Stimulated activated CD4-positive, alpha-beta T cell treated with anti-CD3 and anti-CD28 coated beads, Interleukin-1b, Interleukin-23, amount 100 ng/mL, for 4 hours (primary cell): Measurements from ENCODE around the gene CFAP210.
"Not testable (repeated sequence)": the region's sequence is repeated elsewhere in the genome, so short reads cannot be mapped to it uniquely, and the experiment has no call there.

ENCODE experiments used
- DNase-seq, 2 donors: peaks; one replicate each; pipeline ENCODE4 v3.0.0-alpha.2; 2020; ENCODE audit warnings: low read depth in 2 of 2

Gene CFAP210

DNA sequence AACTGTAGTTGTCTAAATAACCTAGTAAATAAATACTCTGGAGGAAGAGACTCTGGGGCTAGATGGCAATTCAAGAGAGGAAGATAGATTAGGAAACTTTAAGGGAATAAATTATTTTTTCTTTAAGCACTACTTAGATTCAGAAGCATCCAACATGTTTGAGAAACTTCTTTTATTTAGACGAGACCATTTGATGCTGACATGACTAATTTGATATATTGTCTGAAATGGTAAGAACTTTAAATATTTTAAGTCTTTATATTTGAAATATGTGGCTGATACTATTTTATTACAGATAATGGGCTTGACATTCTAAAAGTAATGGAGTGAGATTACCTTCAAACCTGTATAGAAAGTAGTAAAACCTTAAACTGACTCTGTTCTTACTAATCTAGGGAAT is 73.7 kb downstream of the CFAP210 start:
- no peak for DNase-seq

DNA sequence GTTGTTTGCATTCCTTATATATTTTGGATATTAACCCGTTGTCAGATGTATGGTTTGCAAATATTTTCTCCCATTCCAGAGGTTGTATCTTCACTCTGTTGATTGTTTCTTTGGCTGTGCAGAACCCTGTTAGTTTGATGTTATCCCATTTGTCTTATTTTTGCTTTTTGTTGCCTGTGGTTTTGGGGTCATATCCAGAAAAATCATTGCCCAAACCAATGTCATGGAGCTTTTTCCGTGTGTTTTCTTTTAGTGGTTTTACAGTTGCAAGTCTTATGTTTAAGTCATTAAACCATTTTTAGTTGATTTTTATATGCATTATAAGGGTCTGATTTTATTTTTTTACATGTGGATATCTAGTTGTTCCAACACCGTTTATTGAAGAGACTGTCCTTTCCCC is 74.3 kb downstream of the CFAP210 start:
- no peak for DNase-seq

DNA sequence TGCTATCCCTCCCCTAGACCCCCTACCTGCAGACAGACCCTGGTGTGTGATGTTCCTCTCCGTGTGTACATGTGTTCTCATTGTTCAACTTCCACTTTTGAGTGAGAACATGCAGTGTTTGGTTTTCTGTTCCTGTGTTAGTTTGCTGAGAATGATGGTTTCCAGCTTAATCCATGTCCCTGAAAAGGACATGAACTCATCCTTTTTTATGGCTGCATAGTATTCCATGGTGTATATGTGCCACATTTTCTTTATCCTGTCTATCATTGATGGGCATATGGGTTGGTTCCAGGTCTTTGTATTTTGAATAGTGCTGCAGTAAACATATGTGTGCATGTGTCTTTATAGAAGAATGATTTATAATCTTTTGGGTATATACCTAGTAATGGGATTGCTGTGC is 78.2 kb downstream of the CFAP210 start:
- DNase-seq, result not testable (repeated sequence)

DNA sequence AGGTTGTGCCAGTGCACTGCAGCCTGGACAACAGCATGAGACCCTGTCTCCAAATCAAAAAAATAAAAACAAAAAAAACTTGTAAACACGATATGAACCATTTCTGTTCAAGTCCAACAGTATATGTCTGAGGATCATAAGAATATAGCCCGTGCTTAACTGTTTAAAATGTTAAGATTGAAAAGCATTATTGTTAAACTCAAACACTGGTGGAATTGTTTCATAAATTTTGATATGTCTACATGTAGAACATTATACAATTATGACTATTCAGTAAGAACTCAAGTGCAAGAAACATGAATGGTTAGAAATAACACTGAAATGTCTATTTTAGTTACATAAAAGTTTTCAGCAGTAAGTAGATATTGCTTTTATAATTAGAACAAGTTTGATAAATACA is 80.3 kb downstream of the CFAP210 start:
- DNase-seq, result no peak

DNA sequence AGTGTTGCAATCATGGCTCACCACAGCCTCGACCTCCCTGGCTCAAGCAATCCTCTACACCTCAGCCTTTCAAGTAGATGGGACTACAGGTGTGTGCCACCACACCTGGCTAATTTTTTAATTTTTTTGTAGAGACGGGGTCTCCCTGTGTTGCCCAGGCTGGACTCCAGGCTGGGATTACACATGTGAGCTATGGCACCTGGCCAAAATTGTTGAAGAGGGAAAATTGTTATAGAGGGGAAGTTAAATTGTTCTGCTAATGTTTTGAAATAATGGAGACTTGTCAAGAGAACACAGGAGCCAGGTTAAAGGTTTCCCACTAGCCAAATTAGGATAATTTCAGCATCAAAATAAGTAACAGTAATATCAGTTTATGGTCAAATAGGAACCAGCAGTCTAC is 84.9 kb downstream of the CFAP210 start:
- no peak for DNase-seq

DNA sequence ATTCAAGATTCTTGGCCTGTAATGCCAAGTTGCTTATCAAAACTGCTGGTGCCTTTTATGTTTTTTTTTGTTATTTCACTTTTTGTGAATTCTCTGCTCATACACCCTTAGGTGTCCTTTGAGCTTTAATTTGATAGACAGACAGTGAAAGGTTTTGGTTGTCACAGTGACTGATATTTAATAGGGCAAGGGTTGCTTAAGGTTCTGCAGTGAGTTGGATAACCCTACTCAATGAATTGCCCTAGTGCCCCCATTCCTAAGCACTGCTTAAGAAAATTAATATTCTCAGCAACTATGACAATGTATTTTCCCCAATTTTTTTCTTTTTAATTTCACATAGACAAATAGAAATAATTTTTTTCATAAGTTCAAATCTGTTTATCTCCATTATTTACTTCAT is 94.6 kb downstream of the CFAP210 start:
- no peak for DNase-seq

DNA sequence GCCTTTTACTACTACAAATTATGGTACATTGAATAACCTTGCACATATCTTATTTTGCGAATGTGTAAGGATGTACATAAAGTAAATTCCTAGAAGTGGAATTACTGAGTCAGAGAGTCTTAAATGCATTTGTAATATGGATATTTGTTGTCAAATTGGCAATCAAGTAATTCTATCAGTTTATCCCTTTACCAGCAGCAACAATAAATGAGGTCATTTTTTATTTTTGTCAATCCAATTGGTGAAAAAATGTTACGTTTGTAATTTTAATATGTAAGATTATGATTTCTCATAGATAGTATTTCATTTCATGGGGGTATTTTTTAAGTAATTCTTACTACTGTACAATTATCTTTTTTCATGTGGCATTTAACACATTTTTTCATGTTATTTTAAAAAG is 95.2 kb downstream of the CFAP210 start:
- DNase-seq, result no peak

DNA sequence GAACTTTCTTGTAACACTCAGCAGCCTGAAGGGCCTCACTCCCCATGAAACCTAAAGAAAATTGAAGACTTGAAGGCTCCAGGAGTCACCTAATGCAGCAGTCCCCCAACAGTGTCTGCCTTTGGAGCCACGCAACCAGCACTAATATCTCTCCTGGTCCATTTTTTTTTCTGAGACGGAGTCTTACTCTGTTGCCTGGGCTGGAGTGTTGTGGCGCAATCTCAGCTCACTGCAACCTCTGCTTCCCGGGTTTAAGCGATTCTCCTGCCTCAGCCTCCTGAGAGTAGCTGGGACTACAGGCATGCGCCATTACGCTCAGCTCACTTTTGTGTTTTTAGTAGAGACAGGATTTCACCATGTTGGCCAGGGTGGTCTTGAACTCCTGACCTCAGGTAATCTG is 97.7 kb downstream of the CFAP210 start:
- not testable (repeated sequence) for DNase-seq
